WTC11 (cell line): ENCODE measurements around the gene JMJD6. TPM values are rescaled to one million over a fixed set of nuclear protein-coding genes. Genes with fewer than 3 reads are reported as not detected.

Source experiments
- ATAC-seq: fragments of 200-7000 bp; cut with Tn5 transposase; 2 replicates; pipeline ENCODE4 v1.10.0; 2021; ENCODE audit warnings: mild to moderate bottlenecking, moderate library complexity
- CTCF ChIA-PET: fragments of 300-600 bp; sonication (Branson Sonifier 250); formaldehyde crosslinking; loops from one replicate; lab custom pipeline; 2021; ENCODE audit warnings: antibody characterized with exemption; lab: Charles Lee
- POLR2A ChIA-PET: fragments of 350-600 bp; sonication (Branson Sonifier 250); formaldehyde crosslinking; loops from one replicate; lab custom pipeline; 2021; ENCODE audit warnings: antibody characterized with exemption; lab: Charles Lee
- DNase-seq: peaks from one replicate; pipeline ENCODE4 v3.0.0; 2021; ENCODE audit warnings: low spot score
- H3K27ac Mint-ChIP-seq: 2 replicates; pipeline ENCODE4 v1.8.0; 2021; ENCODE audit warnings: mixed read lengths
- H3K27me3 Mint-ChIP-seq: 2 replicates; pipeline ENCODE4 v1.8.0; 2021; ENCODE audit warnings: low read depth, mild to moderate bottlenecking, moderate library complexity, mixed read lengths
- H3K36me3 Mint-ChIP-seq: 2 replicates; pipeline ENCODE4 v1.8.0; 2021; ENCODE audit warnings: mixed read lengths
- H3K4me1 Mint-ChIP-seq: 2 replicates; pipeline ENCODE4 v1.8.0; 2022; ENCODE audit warnings: mixed read lengths
- H3K4me3 Mint-ChIP-seq: 2 replicates; pipeline ENCODE4 v1.8.0; 2021; ENCODE audit warnings: mild to moderate bottlenecking, moderate library complexity, mixed read lengths
- H3K9me3 Mint-ChIP-seq: 2 replicates; pipeline ENCODE4 v1.8.0; 2021; ENCODE audit warnings: mixed read lengths
- CBFB ChIP-seq: sonication (generic); formaldehyde crosslinking; IDR thresholded peaks from 2 replicates; pipeline ENCODE4 v1.8.1; 2022; ENCODE audit warnings: mild to moderate bottlenecking, low read depth, missing genetic modification reagents
- EMX1 ChIP-seq: fragments of 250-450 bp; sonication (Bioruptor Pico); IDR thresholded peaks from 2 replicates; pipeline ENCODE4 v1.8.0; 2021; ENCODE audit warnings: mild to moderate bottlenecking
- ETV6 ChIP-seq: sonication (generic); formaldehyde crosslinking; IDR thresholded peaks from 2 replicates; pipeline ENCODE4 v1.8.1; 2022; ENCODE audit warnings: mild to moderate bottlenecking, missing genetic modification reagents
- FOXJ3 ChIP-seq: sonication (generic); formaldehyde crosslinking; IDR thresholded peaks from 2 replicates; pipeline ENCODE4 v1.9.0; 2021; ENCODE audit warnings: missing genetic modification reagents, mild to moderate bottlenecking, borderline replicate concordance
- FOXK1 ChIP-seq: sonication (generic); formaldehyde crosslinking; IDR thresholded peaks from 2 replicates; pipeline ENCODE4 v1.8.0; 2022; ENCODE audit warnings: mild to moderate bottlenecking, moderate library complexity, missing genetic modification reagents
- FOXP1 ChIP-seq: sonication (generic); formaldehyde crosslinking; IDR thresholded peaks from 2 replicates; pipeline ENCODE4 v1.8.0; 2022; ENCODE audit warnings: missing genetic modification reagents, mild to moderate bottlenecking, moderate library complexity, borderline replicate concordance
- GABPB1 ChIP-seq: sonication (generic); formaldehyde crosslinking; IDR thresholded peaks from 2 replicates; pipeline ENCODE4 v1.8.1; 2023; ENCODE audit warnings: mild to moderate bottlenecking, missing genetic modification reagents
- IRF2 ChIP-seq: sonication (generic); formaldehyde crosslinking; IDR thresholded peaks from 2 replicates; pipeline ENCODE4 v1.8.0; 2022; ENCODE audit warnings: low read depth, missing genetic modification reagents, borderline replicate concordance
- MYBL2 ChIP-seq: sonication (generic); formaldehyde crosslinking; IDR thresholded peaks from 2 replicates; pipeline ENCODE4 v1.8.1; 2023; ENCODE audit warnings: mild to moderate bottlenecking, moderate library complexity, missing genetic modification reagents
- NFYB ChIP-seq: sonication (generic); formaldehyde crosslinking; conservative IDR thresholded peaks from 2 replicates; pipeline ENCODE4 v1.8.0; 2022; ENCODE audit warnings: low read depth, missing genetic modification reagents
- OVOL2 ChIP-seq: fragments of 250-450 bp; sonication (Bioruptor Pico); IDR thresholded peaks from 2 replicates; pipeline ENCODE4 v1.9.0; 2021; ENCODE audit warnings: mild to moderate bottlenecking, borderline replicate concordance
- PRRX2 ChIP-seq: fragments of 250-450 bp; sonication (Bioruptor Pico); IDR thresholded peaks from 2 replicates; pipeline ENCODE4 v1.8.0; 2021; ENCODE audit warnings: mild to moderate bottlenecking
- SP1 ChIP-seq: sonication (generic); formaldehyde crosslinking; conservative IDR thresholded peaks from 2 replicates; pipeline ENCODE4 v1.8.1; 2022; ENCODE audit warnings: missing genetic modification reagents
- ZBTB21 ChIP-seq: sonication (generic); formaldehyde crosslinking; IDR thresholded peaks from 2 replicates; pipeline ENCODE4 v1.8.1; 2023; ENCODE audit warnings: mild to moderate bottlenecking, missing genetic modification reagents, borderline replicate concordance
- total RNA-seq: library from RNA; stranded (reverse); gene quantifications from 3 replicates; pipeline ENCODE4 v1.2.3, GENCODE V29; 2021
- TF ChIP-seq, protein P1 (sequence below): sonication (generic); formaldehyde crosslinking; IDR thresholded peaks from 2 replicates; pipeline ENCODE4 v1.8.1; 2023; ENCODE audit warnings: mild to moderate bottlenecking, missing genetic modification reagents, moderate library complexity
- TF ChIP-seq, protein P2 (sequence below): sonication (generic); formaldehyde crosslinking; IDR thresholded peaks from 2 replicates; pipeline ENCODE4 v1.8.1; 2023; ENCODE audit warnings: mild to moderate bottlenecking, missing genetic modification reagents
- TF ChIP-seq, protein P3 (sequence below): sonication (generic); formaldehyde crosslinking; IDR thresholded peaks from 2 replicates; pipeline ENCODE4 v1.8.1; 2023; ENCODE audit warnings: mild to moderate bottlenecking, missing genetic modification reagents, moderate library complexity
- TF ChIP-seq, protein P4 (sequence below): sonication (generic); formaldehyde crosslinking; IDR thresholded peaks from 2 replicates; pipeline ENCODE4 v1.8.1; 2022; ENCODE audit warnings: low read depth, mild to moderate bottlenecking, moderate library complexity, missing genetic modification reagents, borderline replicate concordance
- TF ChIP-seq, protein P5 (sequence below): sonication (generic); formaldehyde crosslinking; IDR thresholded peaks from 2 replicates; pipeline ENCODE4 v1.8.0; 2023; ENCODE audit warnings: missing genetic modification reagents

The JMJD6 gene
- total RNA-seq, 1 experiment from 2014 or later = 21.6 TPM

DNA sequence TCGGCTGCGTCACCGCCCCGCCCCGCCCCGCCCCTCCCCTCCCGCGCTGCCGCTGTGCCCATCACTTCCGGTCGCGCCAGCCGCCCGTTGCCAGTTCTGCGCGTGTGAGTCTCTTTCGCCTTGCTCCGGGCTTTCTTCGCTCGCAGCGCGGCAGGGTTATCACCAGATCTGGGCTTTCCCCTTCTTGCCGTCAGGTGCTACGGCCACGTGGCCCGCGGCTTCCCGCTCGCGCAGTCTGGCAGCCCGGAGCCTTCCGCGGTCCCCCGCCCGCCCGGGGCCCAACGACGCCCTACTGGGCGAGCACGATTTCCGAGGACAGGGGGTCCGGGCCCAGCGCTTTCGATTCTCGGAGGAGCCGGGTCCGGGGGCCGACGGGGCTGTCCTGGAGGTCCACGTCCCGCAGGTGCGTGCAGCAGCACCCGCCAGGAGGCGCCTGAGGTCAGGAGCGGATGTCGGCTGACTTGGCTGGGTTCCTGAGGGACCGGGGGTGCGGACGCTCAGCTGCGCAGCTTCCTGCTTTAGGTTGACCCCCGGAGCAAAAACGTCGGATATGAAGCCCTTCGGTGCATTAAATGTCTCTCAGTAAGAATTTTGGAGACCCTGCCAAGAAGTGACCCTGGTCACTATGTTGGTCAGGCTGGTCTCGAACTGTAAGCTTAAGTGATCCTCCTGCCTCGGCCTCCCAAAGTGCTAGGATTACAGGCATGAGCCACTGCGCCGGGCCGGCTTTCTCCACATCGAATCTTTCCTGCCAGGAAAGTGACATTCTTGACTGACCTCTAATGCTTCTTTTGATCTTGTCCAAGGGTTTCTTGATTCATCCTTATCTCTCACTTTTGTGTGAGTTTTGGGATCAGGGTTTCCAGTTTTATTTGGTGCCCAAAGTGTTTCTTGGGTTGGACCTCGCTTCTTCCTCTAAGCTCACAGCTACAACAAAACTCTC, 641 bp upstream of the JMJD6 start, which contains the start of gene METTL23:
METTL23 (plus strand) TSS at position 64 of the 943 bp plus-strand sequence. CDS start 2,872 bp downstream, outside the sequence.
- H3K27me3 Mint-ChIP-seq = no peaks in the 10 kb centered on the region
- peak within 1 kb of the TSS; percentile 93 for H3K27ac Mint-ChIP-seq
- peak within 1 kb of the TSS; percentile 89 for H3K4me3 Mint-ChIP-seq
- peaks cover 21% of the 10 kb centered on the region for H3K36me3 Mint-ChIP-seq
- H3K9me3 Mint-ChIP-seq = no peaks in the 10 kb centered on the region
- CTCF ChIA-PET = interaction anchor here (0.6 to 2.7 kb wide), 15 partner anchors 12 to 361 kb away, joined by 3 to 12 read pairs (median 3); partner anchors contain the start of gene AANAT
- DNase-seq (peak; percentile 70), ATAC-seq (peak; percentile 31)
- H3K4me1 Mint-ChIP-seq = peaks cover 15% of the 10 kb centered on the region
- TF ChIP-seq, protein P1, sequence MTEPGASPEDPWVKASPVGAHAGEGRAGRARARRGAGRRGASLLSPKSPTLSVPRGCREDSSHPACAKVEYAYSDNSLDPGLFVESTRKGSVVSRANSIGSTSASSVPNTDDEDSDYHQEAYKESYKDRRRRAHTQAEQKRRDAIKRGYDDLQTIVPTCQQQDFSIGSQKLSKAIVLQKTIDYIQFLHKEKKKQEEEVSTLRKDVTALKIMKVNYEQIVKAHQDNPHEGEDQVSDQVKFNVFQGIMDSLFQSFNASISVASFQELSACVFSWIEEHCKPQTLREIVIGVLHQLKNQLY (CRISPR knock-in tag) = 0 out of 2 replicates have a peak, but pooled peaks have one; percentile 58
- TF ChIP-seq PRRX2 (CRISPR knock-in tag) = no peak
- no peak for TF ChIP-seq EMX1 (CRISPR knock-in tag)
- peak; percentile 35; the same call in 1 of the 2 replicates for TF ChIP-seq SP1 (CRISPR knock-in tag)
- TF ChIP-seq IRF2 (CRISPR knock-in tag) = no peak
- TF ChIP-seq, protein P2, sequence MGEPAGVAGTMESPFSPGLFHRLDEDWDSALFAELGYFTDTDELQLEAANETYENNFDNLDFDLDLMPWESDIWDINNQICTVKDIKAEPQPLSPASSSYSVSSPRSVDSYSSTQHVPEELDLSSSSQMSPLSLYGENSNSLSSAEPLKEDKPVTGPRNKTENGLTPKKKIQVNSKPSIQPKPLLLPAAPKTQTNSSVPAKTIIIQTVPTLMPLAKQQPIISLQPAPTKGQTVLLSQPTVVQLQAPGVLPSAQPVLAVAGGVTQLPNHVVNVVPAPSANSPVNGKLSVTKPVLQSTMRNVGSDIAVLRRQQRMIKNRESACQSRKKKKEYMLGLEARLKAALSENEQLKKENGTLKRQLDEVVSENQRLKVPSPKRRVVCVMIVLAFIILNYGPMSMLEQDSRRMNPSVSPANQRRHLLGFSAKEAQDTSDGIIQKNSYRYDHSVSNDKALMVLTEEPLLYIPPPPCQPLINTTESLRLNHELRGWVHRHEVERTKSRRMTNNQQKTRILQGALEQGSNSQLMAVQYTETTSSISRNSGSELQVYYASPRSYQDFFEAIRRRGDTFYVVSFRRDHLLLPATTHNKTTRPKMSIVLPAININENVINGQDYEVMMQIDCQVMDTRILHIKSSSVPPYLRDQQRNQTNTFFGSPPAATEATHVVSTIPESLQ = no peak
- TF ChIP-seq NFYB (CRISPR knock-in tag) = no peak
- TF ChIP-seq GABPB1 (CRISPR knock-in tag) = no peak; the same call in none of the 2 replicates
- TF ChIP-seq FOXP1 (CRISPR knock-in tag) = no peak; the same call in 1 of the 2 replicates
- TF ChIP-seq, protein P3, sequence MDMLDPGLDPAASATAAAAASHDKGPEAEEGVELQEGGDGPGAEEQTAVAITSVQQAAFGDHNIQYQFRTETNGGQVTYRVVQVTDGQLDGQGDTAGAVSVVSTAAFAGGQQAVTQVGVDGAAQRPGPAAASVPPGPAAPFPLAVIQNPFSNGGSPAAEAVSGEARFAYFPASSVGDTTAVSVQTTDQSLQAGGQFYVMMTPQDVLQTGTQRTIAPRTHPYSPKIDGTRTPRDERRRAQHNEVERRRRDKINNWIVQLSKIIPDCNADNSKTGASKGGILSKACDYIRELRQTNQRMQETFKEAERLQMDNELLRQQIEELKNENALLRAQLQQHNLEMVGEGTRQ = no peak; the same call in none of the 2 replicates
- TF ChIP-seq, protein P4, sequence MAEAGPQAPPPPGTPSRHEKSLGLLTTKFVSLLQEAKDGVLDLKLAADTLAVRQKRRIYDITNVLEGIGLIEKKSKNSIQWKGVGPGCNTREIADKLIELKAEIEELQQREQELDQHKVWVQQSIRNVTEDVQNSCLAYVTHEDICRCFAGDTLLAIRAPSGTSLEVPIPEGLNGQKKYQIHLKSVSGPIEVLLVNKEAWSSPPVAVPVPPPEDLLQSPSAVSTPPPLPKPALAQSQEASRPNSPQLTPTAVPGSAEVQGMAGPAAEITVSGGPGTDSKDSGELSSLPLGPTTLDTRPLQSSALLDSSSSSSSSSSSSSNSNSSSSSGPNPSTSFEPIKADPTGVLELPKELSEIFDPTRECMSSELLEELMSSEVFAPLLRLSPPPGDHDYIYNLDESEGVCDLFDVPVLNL = 0 out of 2 replicates have a peak, but pooled peaks have one; percentile 48
- no peak for TF ChIP-seq OVOL2
- peak; percentile 22; the same call in 1 of the 2 replicates for TF ChIP-seq ZBTB21 (CRISPR knock-in tag)
- TF ChIP-seq ETV6 = peak; percentile 49; the same call in 1 of the 2 replicates
- TF ChIP-seq CBFB = no peak
- peak; percentile 26; the same call in 1 of the 2 replicates for TF ChIP-seq FOXK1 (CRISPR knock-in tag)
- TF ChIP-seq, protein P5, sequence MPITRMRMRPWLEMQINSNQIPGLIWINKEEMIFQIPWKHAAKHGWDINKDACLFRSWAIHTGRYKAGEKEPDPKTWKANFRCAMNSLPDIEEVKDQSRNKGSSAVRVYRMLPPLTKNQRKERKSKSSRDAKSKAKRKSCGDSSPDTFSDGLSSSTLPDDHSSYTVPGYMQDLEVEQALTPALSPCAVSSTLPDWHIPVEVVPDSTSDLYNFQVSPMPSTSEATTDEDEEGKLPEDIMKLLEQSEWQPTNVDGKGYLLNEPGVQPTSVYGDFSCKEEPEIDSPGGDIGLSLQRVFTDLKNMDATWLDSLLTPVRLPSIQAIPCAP (CRISPR knock-in tag) = no peak
- no peak for TF ChIP-seq FOXJ3 (CRISPR knock-in tag)
- peak; percentile 65; the same call in 1 of the 2 replicates for TF ChIP-seq MYBL2 (CRISPR knock-in tag)
- POLR2A ChIA-PET = interaction anchor here (0.6 to 4.1 kb wide), 3 partner anchors 10 to 1647 kb away, joined by 3 to 28 read pairs (median 4); partner anchors contain the start of genes MFSD11 and SRSF2
